ENCODE measurements around the gene FHIT.

The FHIT gene

GRCh38 chr3:60577601-60578000 is 673.7 kb downstream of the FHIT start:
- no peaks in the 10 kb centered on the region for H3K9me2 ChIP-seq (replicated peaks; ENCODE audit: insufficient read depth, low read length)
- H3F3A ChIP-seq (ENCODE audit: insufficient read depth), result no peaks in the 10 kb centered on the region
- no peak overlapping the region for H3K9ac ChIP-seq (ENCODE audit: low read length)
- H2AFZ ChIP-seq (ENCODE audit: low read depth, low read length, severe bottlenecking), result no peak overlapping the region
- TF ChIP-seq EZH2phosphoT487 (conservative IDR thresholded peaks at IDR 0.05; ENCODE audit: low read length) (no peak), CTCF (IDR thresholded peaks at IDR 0.05; ENCODE audit: insufficient read depth, low read length, poor library complexity, severe bottlenecking) (no peak)
- no peak overlapping the region for H3K27ac ChIP-seq (ENCODE audit: low read depth, low read length)
- H3K36me3 ChIP-seq (ENCODE audit: low read length), result no peaks in the 10 kb centered on the region
- H3K4me2 ChIP-seq (ENCODE audit: low read depth, low read length, poor library complexity, severe bottlenecking), result no peak overlapping the region
- H3K4me3 ChIP-seq (ENCODE audit: insufficient read depth, low read length, poor library complexity, severe bottlenecking), result no peak overlapping the region
- H4K20me1 ChIP-seq (ENCODE audit: low read depth, low read length), result no peaks in the 10 kb centered on the region
- no peaks in the 10 kb centered on the region for H3K27me3 ChIP-seq (ENCODE audit: low read length)
- H3K79me2 ChIP-seq (ENCODE audit: insufficient read depth, low read length), result no peaks in the 10 kb centered on the region
- H3K9me3 ChIP-seq (ENCODE audit: insufficient read depth, low read length), result no peaks in the 10 kb centered on the region

DNA sequence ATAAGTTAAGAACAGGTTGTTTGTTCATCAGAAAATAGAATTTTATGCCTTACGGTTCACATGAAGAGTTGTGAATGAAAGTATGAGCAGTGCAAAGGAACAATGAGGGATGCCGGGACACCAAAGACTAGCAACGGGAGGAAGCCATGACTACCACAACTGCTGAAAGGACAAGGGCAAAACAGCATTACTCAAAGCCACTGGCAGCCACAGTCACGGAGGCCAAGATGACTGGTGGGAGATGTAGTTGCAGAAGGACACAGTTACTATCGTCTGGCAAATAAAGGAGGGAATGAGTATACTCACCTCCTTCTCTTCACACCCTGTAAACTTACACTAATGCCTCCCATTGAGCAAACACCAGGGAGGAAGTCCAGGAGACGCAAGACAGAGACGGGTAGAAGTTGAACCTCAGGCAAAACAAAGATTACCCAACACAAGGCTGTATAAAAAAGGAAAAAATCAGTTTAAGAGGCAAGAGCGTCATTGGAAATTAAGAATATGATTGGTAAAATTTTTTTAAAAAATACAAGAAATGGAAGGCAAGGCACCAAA is 675.5 kb downstream of the FHIT start:
- no peak overlapping the region for H3K9ac ChIP-seq (ENCODE audit: low read length)
- no peak for TF ChIP-seq EZH2phosphoT487 (conservative IDR thresholded peaks at IDR 0.05; ENCODE audit: low read length)
- no peak for TF ChIP-seq CTCF (IDR thresholded peaks at IDR 0.05; ENCODE audit: insufficient read depth, low read length, poor library complexity, severe bottlenecking)
- H3K27ac ChIP-seq (ENCODE audit: low read depth, low read length), result no peak overlapping the region

DNA sequence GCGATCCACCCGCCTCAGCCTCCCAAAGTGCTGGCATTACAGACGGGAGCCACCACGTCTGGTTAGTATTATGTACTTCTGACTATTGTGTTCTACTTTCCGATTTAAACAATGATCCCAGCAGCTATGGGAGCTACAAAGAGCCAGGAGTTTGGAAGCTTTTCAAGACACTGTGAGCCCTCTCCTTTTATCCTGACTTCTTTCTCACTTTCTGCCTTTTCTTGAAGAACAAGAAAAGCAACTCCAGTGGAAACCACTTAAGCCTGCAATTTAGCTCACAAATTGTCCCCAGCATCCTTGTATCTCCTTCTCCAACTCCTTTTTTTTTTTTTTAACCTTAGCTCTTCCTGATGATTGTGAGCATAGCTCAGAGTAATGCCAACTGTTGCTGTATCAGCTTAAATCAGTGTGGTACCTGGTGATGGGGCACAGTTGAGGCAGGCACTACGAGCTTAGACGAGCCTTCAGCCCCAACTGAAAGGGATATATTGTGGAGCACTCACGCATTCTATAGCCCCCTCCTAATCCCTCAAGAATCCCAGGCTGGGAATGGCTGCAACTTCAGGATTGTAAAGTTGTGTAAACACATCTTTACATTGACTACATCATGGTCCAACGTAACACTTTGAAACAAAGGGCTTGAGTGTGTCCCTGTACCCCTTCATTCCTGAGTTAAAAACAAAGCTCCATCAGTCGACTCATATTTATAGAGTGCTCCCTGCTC is 677.0 kb downstream of the FHIT start:
- no peak overlapping the region for H2AFZ ChIP-seq (ENCODE audit: low read depth, low read length, severe bottlenecking)
- TF ChIP-seq EZH2phosphoT487 (conservative IDR thresholded peaks at IDR 0.05; ENCODE audit: low read length), result no peak
- no peak for TF ChIP-seq CTCF (IDR thresholded peaks at IDR 0.05; ENCODE audit: insufficient read depth, low read length, poor library complexity, severe bottlenecking)

More for the DNA sequence above, 675.5 kb downstream of the FHIT start:
- no peaks in the 10 kb centered on the region for H3K79me2 ChIP-seq (ENCODE audit: insufficient read depth, low read length)
- no peaks in the 10 kb centered on the region for H4K20me1 ChIP-seq (ENCODE audit: low read depth, low read length)
- H3K9me2 ChIP-seq (replicated peaks; ENCODE audit: insufficient read depth, low read length), result no peaks in the 10 kb centered on the region
- H3K9me3 ChIP-seq (ENCODE audit: insufficient read depth, low read length), result no peaks in the 10 kb centered on the region
- no peak overlapping the region for H3K4me2 ChIP-seq (ENCODE audit: low read depth, low read length, poor library complexity, severe bottlenecking)
- H3K36me3 ChIP-seq (ENCODE audit: low read length), result no peaks in the 10 kb centered on the region
- no peaks in the 10 kb centered on the region for H3F3A ChIP-seq (ENCODE audit: insufficient read depth)
- no peak overlapping the region for H2AFZ ChIP-seq (ENCODE audit: low read depth, low read length, severe bottlenecking)
- H3K4me3 ChIP-seq (ENCODE audit: insufficient read depth, low read length, poor library complexity, severe bottlenecking), result no peak overlapping the region
- H3K27me3 ChIP-seq (ENCODE audit: low read length), result no peaks in the 10 kb centered on the region

More for the DNA sequence above, 677.0 kb downstream of the FHIT start:
- no peak overlapping the region for H3K4me2 ChIP-seq (ENCODE audit: low read depth, low read length, poor library complexity, severe bottlenecking)
- H3K4me3 ChIP-seq (ENCODE audit: insufficient read depth, low read length, poor library complexity, severe bottlenecking), result no peak overlapping the region
- no peak overlapping the region for H3K27ac ChIP-seq (ENCODE audit: low read depth, low read length)
- no peak overlapping the region for H3K9ac ChIP-seq (ENCODE audit: low read length)
- H3K27me3 ChIP-seq (ENCODE audit: low read length), result no peaks in the 10 kb centered on the region
- no peaks in the 10 kb centered on the region for H3F3A ChIP-seq (ENCODE audit: insufficient read depth)
- H4K20me1 ChIP-seq (ENCODE audit: low read depth, low read length), result no peaks in the 10 kb centered on the region
- H3K9me3 ChIP-seq (ENCODE audit: insufficient read depth, low read length), result no peaks in the 10 kb centered on the region
- H3K9me2 ChIP-seq (replicated peaks; ENCODE audit: insufficient read depth, low read length), result no peaks in the 10 kb centered on the region
- H3K79me2 ChIP-seq (ENCODE audit: insufficient read depth, low read length), result no peaks in the 10 kb centered on the region
- H3K36me3 ChIP-seq (ENCODE audit: low read length), result no peaks in the 10 kb centered on the region
